Left hindlimb (tissue), 1 donor: ENCODE results near the gene TFDP1.
"Not testable (repeated sequence)": the region's sequence is repeated elsewhere in the genome, so short reads cannot be mapped to it uniquely, and the experiment has no call there.

ENCODE experiments used
- DNase-seq: peaks from one replicate; pipeline ENCODE4 v3.0.0-alpha.2; 2018

The TFDP1 gene

GRCh38 chr13:113621046-113621445 lies 36.5 kb downstream of the TFDP1 start:
- no peak for DNase-seq

- not testable (repeated sequence) for DNase-seq
Observed at GRCh38 chr13:113621498-113621897, 36.9 kb downstream of the TFDP1 start.

GRCh38 chr13:113621986-113622550 lies 37.5 kb downstream of the TFDP1 start:
- DNase-seq = not testable (repeated sequence)

- no peak for DNase-seq
Observed at GRCh38 chr13:113622791-113623490, 38.4 kb downstream of the TFDP1 start.

GRCh38 chr13:113623491-113624234 lies 39.1 kb downstream of the TFDP1 start:
- peak; percentile 54 for DNase-seq

GRCh38 chr13:113624235-113624587 lies 39.7 kb downstream of the TFDP1 start:
- no peak for DNase-seq

GRCh38 chr13:113624640-113625304 lies 40.2 kb downstream of the TFDP1 start:
- DNase-seq = not testable (repeated sequence)

- DNase-seq = no peak
Observed at GRCh38 chr13:113625965-113626721, 41.6 kb downstream of the TFDP1 start.

- DNase-seq = no peak
Observed at GRCh38 chr13:113627136-113627535, 42.6 kb downstream of the TFDP1 start.

GRCh38 chr13:113628291-113629270 lies 44.0 kb downstream of the TFDP1 start:
- peak; percentile 9 for DNase-seq

- peak; percentile 25 for DNase-seq
Observed at GRCh38 chr13:113629866-113630265, 45.3 kb downstream of the TFDP1 start.

GRCh38 chr13:113630296-113630695 lies 45.7 kb downstream of the TFDP1 start:
- no peak for DNase-seq

- peak; percentile 23 for DNase-seq
Observed at GRCh38 chr13:113630804-113631203, 46.3 kb downstream of the TFDP1 start.

GRCh38 chr13:113631341-113632095 lies 47.0 kb downstream of the TFDP1 start:
- peak; percentile 27 for DNase-seq

GRCh38 chr13:113632706-113633484 lies 48.3 kb downstream of the TFDP1 start:
- DNase-seq = peak; percentile 5

- DNase-seq = peak; percentile 23
Observed at GRCh38 chr13:113633485-113633873, 48.9 kb downstream of the TFDP1 start.

- peak; percentile 6 for DNase-seq
Observed at GRCh38 chr13:113634279-113635047, 49.9 kb downstream of the TFDP1 start.

GRCh38 chr13:113635048-113635420 lies 50.5 kb downstream of the TFDP1 start:
- peak; percentile 13 for DNase-seq

- DNase-seq = no peak
Observed at GRCh38 chr13:113635709-113636108, 51.2 kb downstream of the TFDP1 start.
